ENCODE data around the gene ZNF444.
"Not testable (repeated sequence)": the region's sequence is repeated elsewhere in the genome, so short reads cannot be mapped to it uniquely, and the experiment has no call there.

Gene ZNF444

DNA sequence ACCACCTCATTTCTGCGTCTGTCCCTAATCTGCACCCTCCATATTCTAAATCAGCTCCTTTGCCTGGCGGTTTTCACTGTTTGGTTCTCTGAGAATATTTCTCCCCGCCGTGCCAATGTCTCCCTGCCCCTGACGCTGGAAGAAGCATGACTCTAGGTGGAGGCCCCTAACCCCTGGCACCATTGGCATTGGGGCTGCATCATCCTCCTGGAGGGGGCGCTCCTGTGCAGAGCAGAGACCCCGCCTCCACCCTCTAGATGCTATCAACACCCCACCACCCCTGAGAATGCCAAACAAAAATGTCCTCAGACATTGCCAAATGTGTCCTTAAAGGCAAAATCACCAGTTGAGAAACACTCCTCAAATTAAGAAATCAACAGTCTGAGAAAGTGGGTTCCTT lies 50.0 kb downstream of the ZNF444 start:
- no peak for DNase-seq

DNA sequence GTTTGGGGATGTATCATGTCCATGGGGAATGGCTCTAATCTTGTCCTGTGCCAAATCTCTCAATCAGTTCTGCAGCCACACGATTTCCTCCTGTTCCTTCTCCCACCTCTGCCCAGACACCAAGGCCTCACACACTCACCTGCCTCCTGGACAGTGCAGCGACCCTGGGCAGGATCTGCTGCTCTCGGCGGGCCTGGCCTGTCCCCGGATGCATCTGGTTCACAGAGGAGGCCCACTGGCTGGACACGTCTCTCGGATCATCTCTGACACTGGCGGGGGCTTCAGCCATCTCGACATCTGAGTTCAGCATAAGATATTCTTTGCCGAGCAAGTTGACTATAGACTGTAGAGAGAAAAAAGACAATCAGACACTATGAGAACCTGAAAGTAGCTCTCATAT lies 50.6 kb downstream of the ZNF444 start:
- DNase-seq, result no peak

DNA sequence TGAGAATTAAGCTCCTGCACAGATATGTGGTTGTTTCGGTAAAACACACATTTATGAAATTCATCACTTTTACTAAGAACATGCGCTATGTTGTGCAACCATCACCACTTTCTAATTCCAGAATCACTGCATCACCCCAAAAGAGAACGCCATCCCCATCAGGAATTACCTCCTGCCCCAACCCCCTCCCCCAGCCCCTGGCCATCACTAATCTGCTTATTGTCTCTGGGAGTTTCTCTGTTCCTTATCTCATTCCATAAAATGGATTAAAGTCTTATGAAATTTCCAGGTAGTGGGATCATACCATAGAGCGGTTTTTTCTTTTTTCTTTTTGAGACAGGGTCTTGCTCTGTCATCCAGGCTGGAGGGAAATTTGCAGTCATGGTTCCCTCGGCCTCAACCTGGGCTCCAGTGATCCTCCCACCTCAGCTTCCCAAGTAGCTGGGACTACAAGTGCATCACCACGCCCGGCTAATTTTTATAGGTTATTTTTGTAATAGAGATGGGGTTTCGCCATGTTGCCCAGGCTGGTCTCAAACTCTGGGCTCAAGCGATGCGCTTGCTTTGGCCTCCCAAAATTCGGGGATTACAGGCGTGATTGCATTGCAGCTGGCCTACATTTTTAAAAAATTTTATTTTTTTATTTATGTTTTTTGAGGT lies 53.0 kb downstream of the ZNF444 start:
- no peak for DNase-seq

DNA sequence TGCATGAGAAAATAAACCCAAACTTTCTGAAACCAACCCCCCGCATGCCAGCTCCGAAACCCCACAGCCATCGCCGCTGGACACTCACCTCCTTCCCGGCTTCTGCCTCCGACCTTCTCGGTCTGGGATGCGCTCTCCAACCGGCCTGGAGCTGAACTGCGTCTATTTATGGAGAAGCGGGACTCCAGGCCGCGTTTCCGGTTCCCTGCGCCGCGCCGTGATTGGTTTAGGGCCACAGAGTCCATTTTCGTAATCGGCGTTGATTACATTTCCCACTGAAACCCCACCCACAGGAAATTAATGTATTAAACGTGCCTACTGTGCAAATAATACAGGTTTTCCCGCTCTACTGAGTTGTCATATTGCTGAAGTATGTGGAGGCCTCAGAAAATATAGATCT lies 56.6 kb downstream of the ZNF444 start, which contains the start of gene ZSCAN5B:
TSS of gene ZSCAN5B (minus strand) at position 138 of the 400 bp plus-strand sequence. CDS start 4,731 bp downstream, outside the sequence.
- DNase-seq, result not testable (repeated sequence)

DNA sequence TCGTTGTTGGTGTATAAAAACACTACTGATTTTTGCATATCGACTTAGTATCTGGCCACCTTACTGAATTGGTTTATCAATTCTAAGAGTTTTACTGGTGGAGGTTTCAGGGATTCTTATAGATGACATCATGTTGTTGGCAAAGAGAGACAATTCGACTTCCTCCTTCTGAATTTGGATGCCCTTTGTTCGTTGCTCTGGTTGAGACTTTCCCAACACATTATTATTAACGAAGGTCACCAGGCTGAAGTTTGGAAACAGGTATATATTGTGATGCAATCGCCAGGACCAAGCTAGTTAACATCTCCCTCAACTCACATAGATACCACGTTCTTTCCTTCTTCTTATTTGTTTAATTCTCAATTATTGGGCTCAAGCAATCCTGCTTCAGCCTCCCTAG lies 58.6 kb downstream of the ZNF444 start:
- no peak for DNase-seq

DNA sequence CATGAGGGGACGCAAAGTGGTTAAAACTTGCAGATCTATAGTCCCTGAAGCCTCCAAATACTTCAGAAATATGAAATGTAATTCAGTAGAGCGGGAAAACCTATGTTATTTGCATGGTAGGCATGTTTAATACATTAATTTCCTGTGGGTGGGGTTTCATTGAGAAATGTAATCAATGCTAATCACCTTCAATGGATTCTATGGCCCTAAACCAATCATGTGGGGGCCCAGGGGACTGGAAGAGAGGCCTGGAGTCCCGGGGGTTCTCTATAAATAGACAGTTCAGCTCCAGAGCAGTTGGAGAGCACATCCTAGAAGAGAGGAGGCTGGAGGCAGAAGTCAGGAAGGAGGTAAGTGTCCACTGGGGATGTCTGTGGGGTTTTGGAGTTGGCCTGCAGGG lies 60.9 kb downstream of the ZNF444 start, which contains the start of gene ZSCAN5C:
TSS of gene ZSCAN5C (plus strand) at position 301 of the 400 bp plus-strand sequence. CDS start 3,641 bp downstream, outside the sequence.
- DNase-seq, result no peak

DNA sequence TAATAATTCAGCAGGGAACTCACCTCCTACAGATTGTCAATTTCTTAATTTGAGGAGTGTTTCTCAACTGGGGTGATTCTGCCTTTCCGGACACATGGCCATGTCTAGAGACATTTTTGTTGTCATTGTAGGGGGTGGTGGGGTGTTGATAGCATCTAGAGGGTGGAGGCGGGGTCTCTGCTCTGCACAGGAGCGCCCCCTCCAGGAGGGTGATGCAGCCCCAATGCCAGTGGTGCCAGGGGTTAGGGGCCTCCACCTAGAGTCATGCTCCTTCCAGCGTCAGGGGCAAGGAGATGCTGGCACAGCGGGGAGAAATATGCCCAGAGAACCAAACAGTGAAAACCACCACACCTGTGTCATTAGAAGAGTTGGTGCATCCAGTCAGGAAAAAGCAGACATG lies 66.5 kb downstream of the ZNF444 start:
- not testable (repeated sequence) for DNase-seq

DNA sequence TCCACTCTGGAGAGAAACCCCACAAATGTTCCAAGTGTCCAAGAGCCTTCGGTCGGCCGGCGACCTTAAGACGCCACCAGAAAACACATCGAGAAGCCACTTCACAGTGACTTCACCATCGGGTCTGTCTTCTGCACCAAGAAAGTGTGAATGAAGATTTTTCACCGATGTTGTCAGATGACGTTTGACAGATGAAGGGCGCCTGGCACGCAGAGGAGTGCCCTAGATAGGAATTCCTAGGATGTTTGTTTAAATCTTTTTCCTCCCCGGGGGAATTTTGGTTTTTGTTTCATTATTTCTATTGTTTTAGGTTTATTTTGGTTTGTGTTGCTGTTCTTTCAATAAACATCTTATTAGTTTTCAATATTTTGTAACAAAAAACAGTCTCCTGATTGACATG lies 68.0 kb downstream of the ZNF444 start:
- DNase-seq, result no peak

DNA sequence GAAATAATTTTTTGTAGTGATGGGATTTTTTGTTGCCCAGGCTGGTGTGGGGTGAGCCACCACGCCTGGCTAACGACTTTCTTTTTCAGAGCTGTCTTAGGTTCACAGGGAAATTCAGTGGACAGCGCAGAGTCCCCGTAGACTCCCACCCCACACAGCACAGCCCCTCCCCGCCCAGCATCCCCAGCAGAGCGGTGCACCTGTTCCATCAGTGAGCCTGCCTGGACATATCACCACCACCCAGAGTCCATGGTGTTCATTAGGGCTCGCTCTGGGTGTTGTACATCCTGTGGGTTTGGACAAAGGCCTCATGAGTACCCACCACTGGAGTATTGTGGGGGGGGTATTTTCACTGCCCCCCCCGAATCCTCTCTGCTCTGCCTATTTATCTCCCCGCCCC lies 68.9 kb downstream of the ZNF444 start:
- not testable (repeated sequence) for DNase-seq

Data from activated CD4-positive, alpha-beta T cell treated with anti-CD3 and anti-CD28 coated beads, Interleukin-2, amount 50 U/mL, for 16 hours (primary cell).